OCI-LY3 (cell line): ENCODE results near the gene TMEM205.
"Not testable (repeated sequence)": the region's sequence is repeated elsewhere in the genome, so short reads cannot be mapped to it uniquely, and the experiment has no call there.

Experiments used
- CTCF ChIP-seq: fragments of 200-600, 300-600 bp; sonication (generic); IDR thresholded peaks from 2 replicates; pipeline ENCODE4 v1.5.1; 2014; ENCODE audit warnings: antibody characterized with exemption, low read length, low read depth
- EZH2phosphoT487 ChIP-seq: fragments of 200-600 bp; shearing (Covaris generic); IDR thresholded peaks from 2 replicates; pipeline ENCODE4 v1.6.1; 2018; ENCODE audit warnings: antibody characterized with exemption, mixed run types, low read depth

DNA sequence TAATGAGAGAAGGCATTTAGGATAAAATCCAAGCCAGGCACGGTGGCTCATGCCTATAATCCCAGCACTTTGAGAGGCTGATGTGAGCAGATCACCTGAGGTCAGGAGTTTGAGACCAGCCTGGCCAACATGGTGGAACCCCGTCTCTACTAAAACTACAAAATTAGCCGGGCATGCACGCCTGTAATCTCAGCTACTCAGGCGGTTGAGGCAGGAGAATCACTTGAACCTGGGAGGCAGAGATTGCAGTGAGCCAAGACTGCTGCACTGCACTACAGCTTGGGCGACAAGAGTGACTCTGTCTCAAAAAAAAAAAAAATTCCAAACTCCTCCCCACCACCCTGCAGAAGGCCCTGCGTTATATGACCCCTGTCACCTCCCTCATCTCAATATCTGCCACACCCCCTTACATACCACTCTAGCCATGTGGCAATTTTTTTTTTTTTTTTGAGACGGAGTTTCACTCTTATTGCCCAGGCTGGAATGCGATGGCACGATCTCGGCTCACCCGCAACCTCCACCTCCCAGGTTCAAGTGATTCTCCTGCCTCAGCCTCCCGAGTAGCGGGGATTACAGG is 33.3 kb upstream of the TMEM205 start:
- not testable (repeated sequence) for TF ChIP-seq CTCF, EZH2phosphoT487
